ENCODE measurements around the gene HELZ. TPM values are rescaled to one million over a fixed set of nuclear protein-coding genes. Genes with fewer than 3 reads are reported as not detected.

The HELZ gene
- total RNA-seq, 1 donor from 2014 or later, result 74.7 TPM

Other genes starting within 250 kb of the HELZ start
- not detected in 2 replicates for gene CACNG1, start 200.6 kb downstream of the HELZ start, total RNA-seq
- gene PSMD12, start 121.4 kb upstream of the HELZ start, total RNA-seq, result 92.3 and 93.6 TPM in 2 replicates
- gene PITPNC1, start 132.1 kb upstream of the HELZ start, total RNA-seq, result 18.7 and 22.3 TPM in 2 replicates